ENCODE data around the gene TIGD3. TPM values are rescaled to one million over a fixed set of nuclear protein-coding genes. Genes with fewer than 3 reads are reported as not detected.

The TIGD3 gene
- total RNA-seq (1.7 and 2.9 TPM in 2 replicates), polyA plus RNA-seq (0.88 and 1.2 TPM in 2 replicates)

- DNase-seq (ENCODE audit: low read depth in 1 of 2, low spot score in 1 of 2), result peak; percentile 97 to 98
- peak within 1 kb of the TSS; percentile 33 for H3K27ac ChIP-seq
- no peak for TF ChIP-seq CTCF (IDR thresholded peaks at IDR 0.05; ENCODE audit: low read depth, low read length)
- peaks cover 19% of the 10 kb centered on the region for H3K27me3 ChIP-seq
- peaks cover 25% of the 10 kb centered on the region for H3K36me3 ChIP-seq
- H3K4me1 ChIP-seq (ENCODE audit: low read depth), result peaks cover 11% of the 10 kb centered on the region
- peak within 1 kb of the TSS; percentile 71 for H3K4me3 ChIP-seq
- H3K9me3 ChIP-seq (ENCODE audit: low read depth), result no peaks in the 10 kb centered on the region
Measured at GRCh38 chr11:65354265-65355012, at the start of gene TIGD3. Gene TIGD3 (plus strand): TSS chr11:65354751. CDS start chr11:65355809, 1,058 bp downstream.

GRCh38 chr11:65305501-65306268 is 48.9 kb upstream of the TIGD3 start:
- H3K4me1 ChIP-seq (ENCODE audit: low read depth), result peaks cover 11% of the 10 kb centered on the region
- no peak overlapping the region for H3K4me3 ChIP-seq
- no peak overlapping the region for H3K27ac ChIP-seq
- no peak for TF ChIP-seq CTCF (IDR thresholded peaks at IDR 0.05; ENCODE audit: low read depth, low read length)
- DNase-seq (ENCODE audit: low read depth in 1 of 2, low spot score in 1 of 2), result peak in 1 of 2 donors; percentile 72
- H3K9me3 ChIP-seq (ENCODE audit: low read depth), result no peaks in the 10 kb centered on the region
- no peaks in the 10 kb centered on the region for H3K36me3 ChIP-seq
- no peaks in the 10 kb centered on the region for H3K27me3 ChIP-seq

GRCh38 chr11:65307298-65308229 is 47.0 kb upstream of the TIGD3 start:
- Histone ChIP-seq H3K9me3 (ENCODE audit: low read depth) (no peaks in the 10 kb centered on the region), H3K27me3 (no peaks in the 10 kb centered on the region), H3K36me3 (no peaks in the 10 kb centered on the region), H3K27ac (no peak overlapping the region), H3K4me3 (no peak overlapping the region), H3K4me1 (ENCODE audit: low read depth) (no peaks in the 10 kb centered on the region)
- DNase-seq (ENCODE audit: low read depth in 1 of 2, low spot score in 1 of 2), result no peak
- TF ChIP-seq CTCF (IDR thresholded peaks at IDR 0.05; ENCODE audit: low read depth, low read length), result no peak

GRCh38 chr11:65308281-65308891 is 46.2 kb upstream of the TIGD3 start:
- no peaks in the 10 kb centered on the region for H3K36me3 ChIP-seq
- no peaks in the 10 kb centered on the region for H3K4me1 ChIP-seq (ENCODE audit: low read depth)
- peaks cover 3% of the 10 kb centered on the region for H3K27me3 ChIP-seq
- H3K27ac ChIP-seq, result no peak overlapping the region
- H3K4me3 ChIP-seq, result no peak overlapping the region
- peak in 1 of 2 donors; percentile 72 for DNase-seq (ENCODE audit: low read depth in 1 of 2, low spot score in 1 of 2)
- no peaks in the 10 kb centered on the region for H3K9me3 ChIP-seq (ENCODE audit: low read depth)
- TF ChIP-seq CTCF (IDR thresholded peaks at IDR 0.05; ENCODE audit: low read depth, low read length), result no peak

GRCh38 chr11:65309006-65309405 is 45.5 kb upstream of the TIGD3 start:
- no peak overlapping the region for H3K4me3 ChIP-seq
- H3K27ac ChIP-seq, result no peak overlapping the region
- H3K27me3 ChIP-seq, result peaks cover 9% of the 10 kb centered on the region
- no peak for TF ChIP-seq CTCF (IDR thresholded peaks at IDR 0.05; ENCODE audit: low read depth, low read length)
- no peaks in the 10 kb centered on the region for H3K36me3 ChIP-seq
- no peaks in the 10 kb centered on the region for H3K9me3 ChIP-seq (ENCODE audit: low read depth)
- DNase-seq (ENCODE audit: low read depth in 1 of 2, low spot score in 1 of 2), result no peak
- H3K4me1 ChIP-seq (ENCODE audit: low read depth), result no peaks in the 10 kb centered on the region

Measured in cardiac muscle cell (in vitro differentiated cells and primary cell).